WERI-Rb-1 (cell line): ENCODE data around the gene DCC.

Experiments
- DNase-seq: peaks from one replicate; pipeline ENCODE4 v3.0.0-alpha.2; 2020
- H3K27ac ChIP-seq: fragments of 250-450 bp; sonication (Bioruptor Pico); 2 replicates; pipeline ENCODE4 v1.5.1; 2020; ENCODE audit warnings: mild to moderate bottlenecking, moderate library complexity
- H3K27me3 ChIP-seq: fragments of 250-450 bp; sonication (Bioruptor Pico); 2 replicates; pipeline ENCODE4 v1.5.1; 2021; ENCODE audit warnings: mild to moderate bottlenecking, low read depth, moderate library complexity; ENCODE audit not compliant: insufficient read depth, severe bottlenecking
- H3K36me3 ChIP-seq: fragments of 250-450 bp; sonication (Bioruptor Pico); 2 replicates; pipeline ENCODE4 v1.5.1; 2020; ENCODE audit warnings: mild to moderate bottlenecking, moderate library complexity
- H3K4me3 ChIP-seq: 2 replicates; pipeline ENCODE4 v1.5.1; 2011; ENCODE audit warnings: low read depth, mild to moderate bottlenecking, control low read depth, low read length
- H3K9me3 ChIP-seq: fragments of 250-450 bp; sonication (Bioruptor Pico); 2 replicates; pipeline ENCODE4 v1.5.1; 2021; ENCODE audit warnings: mild to moderate bottlenecking, moderate library complexity; ENCODE audit not compliant: severe bottlenecking
- TF ChIP-seq, protein P1 (sequence below): IDR thresholded peaks from 2 replicates; pipeline ENCODE4 v1.5.1; 2011; ENCODE audit warnings: low read depth, mild to moderate bottlenecking, control low read depth, inconsistent platforms, low read length

Gene DCC

DNA sequence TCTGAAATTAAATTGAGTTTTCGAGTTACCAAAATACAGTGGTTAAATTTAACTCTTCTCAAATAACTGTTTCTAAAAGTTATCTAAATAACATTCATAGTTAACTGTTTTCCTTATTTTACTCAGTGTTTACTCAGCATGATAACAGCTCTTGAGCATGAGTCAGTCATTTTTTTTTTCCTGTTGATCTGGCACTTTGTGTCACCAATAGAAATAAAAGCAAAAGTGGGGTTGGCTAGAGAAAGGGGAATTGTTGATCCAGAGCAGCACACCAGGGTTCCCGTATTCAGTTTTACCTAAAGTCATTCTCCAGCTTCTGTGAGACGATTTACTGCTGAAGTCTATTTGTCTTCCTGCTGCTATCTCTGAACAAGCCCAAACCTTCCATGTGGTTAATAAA lies 851.6 kb downstream of the DCC start:
- Histone ChIP-seq H3K9me3 (no peaks in the 10 kb centered on the region), H3K27ac (no peak overlapping the region), H3K4me3 (no peak overlapping the region), H3K36me3 (no peaks in the 10 kb centered on the region), H3K27me3 (no peaks in the 10 kb centered on the region)
- TF ChIP-seq, protein P1, sequence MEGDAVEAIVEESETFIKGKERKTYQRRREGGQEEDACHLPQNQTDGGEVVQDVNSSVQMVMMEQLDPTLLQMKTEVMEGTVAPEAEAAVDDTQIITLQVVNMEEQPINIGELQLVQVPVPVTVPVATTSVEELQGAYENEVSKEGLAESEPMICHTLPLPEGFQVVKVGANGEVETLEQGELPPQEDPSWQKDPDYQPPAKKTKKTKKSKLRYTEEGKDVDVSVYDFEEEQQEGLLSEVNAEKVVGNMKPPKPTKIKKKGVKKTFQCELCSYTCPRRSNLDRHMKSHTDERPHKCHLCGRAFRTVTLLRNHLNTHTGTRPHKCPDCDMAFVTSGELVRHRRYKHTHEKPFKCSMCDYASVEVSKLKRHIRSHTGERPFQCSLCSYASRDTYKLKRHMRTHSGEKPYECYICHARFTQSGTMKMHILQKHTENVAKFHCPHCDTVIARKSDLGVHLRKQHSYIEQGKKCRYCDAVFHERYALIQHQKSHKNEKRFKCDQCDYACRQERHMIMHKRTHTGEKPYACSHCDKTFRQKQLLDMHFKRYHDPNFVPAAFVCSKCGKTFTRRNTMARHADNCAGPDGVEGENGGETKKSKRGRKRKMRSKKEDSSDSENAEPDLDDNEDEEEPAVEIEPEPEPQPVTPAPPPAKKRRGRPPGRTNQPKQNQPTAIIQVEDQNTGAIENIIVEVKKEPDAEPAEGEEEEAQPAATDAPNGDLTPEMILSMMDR = no peak
- DNase-seq = no peak

DNA sequence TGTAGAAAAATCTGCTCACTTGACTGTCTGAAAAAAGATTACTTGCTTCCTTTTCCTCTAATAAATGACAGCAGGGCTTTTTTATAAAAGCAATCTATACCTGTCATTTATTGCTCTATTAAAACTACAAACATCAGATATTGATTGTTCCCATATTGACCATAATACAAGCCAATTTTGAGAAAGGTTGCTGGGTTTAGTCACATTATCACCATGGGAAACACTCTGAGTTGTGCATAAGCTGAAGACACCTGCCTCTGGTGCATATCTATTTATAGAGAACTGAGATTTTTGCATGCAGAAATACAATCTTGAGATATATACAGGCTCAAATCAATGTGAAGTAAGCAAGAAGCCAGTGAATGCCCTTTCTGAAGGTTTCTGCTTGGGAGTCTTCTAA lies 853.9 kb downstream of the DCC start:
- DNase-seq = no peak
- no peak overlapping the region for H3K4me3 ChIP-seq
- no peaks in the 10 kb centered on the region for H3K36me3 ChIP-seq
- no peaks in the 10 kb centered on the region for H3K27me3 ChIP-seq
- no peaks in the 10 kb centered on the region for H3K9me3 ChIP-seq
- TF ChIP-seq, protein P1 = no peak
- no peak overlapping the region for H3K27ac ChIP-seq

DNA sequence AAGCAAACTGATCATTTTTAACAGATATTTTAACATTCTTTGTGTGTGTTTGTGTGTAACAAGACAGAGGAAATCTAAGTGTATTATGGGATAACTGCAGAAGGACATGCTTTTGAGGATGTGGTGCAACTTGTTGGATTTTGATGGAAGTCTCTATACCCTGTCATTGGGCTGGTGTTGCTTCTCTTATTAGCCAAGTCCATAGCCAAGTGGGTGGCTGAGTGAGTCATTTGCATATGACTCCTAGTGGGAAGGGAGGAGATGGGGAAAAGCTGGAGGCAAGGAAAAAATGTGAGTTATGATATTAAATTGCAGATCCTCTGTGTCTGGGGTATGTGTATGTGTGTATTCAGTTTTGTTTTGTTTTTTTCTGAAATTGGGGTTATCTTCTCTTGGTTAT lies 879.9 kb downstream of the DCC start:
- Histone ChIP-seq H3K27ac (no peak overlapping the region), H3K4me3 (no peak overlapping the region), H3K27me3 (no peaks in the 10 kb centered on the region), H3K9me3 (no peaks in the 10 kb centered on the region), H3K36me3 (no peaks in the 10 kb centered on the region)
- DNase-seq = no peak
- TF ChIP-seq, protein P1 = no peak

DNA sequence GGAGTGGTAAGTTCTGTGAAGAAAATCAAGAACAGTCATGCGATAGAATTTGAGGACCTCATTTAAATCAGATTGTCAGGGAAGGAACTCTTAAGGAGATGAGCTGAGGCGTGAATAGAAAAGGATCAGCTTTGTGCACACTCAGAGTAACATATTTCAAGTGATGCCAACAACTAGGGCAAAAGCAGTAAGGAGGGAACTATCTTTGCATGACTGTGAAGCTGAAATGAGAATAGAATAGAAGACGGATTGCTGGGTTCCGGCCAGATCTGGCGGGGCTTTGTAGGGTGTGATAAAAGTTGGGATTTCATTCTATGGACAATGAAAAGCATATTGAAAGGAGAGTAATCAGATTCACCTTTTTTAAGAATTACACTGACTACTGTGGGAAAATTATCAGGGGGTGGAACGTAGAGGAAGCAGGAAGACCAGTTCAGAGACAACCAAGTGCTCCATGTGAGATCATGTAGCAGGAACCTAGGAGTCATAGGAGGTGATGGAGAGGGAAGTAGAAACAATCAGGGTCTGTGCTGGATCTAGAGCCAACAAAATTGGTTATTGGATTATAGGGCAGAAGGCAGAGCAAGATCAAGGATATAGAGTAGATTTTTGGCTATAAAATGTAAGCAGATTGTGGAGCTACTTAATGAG lies 884.3 kb downstream of the DCC start:
- Histone ChIP-seq H3K4me3 (no peak overlapping the region), H3K27me3 (no peaks in the 10 kb centered on the region), H3K27ac (no peak overlapping the region), H3K36me3 (no peaks in the 10 kb centered on the region), H3K9me3 (no peaks in the 10 kb centered on the region)
- no peak for DNase-seq
- TF ChIP-seq, protein P1 = no peak

DNA sequence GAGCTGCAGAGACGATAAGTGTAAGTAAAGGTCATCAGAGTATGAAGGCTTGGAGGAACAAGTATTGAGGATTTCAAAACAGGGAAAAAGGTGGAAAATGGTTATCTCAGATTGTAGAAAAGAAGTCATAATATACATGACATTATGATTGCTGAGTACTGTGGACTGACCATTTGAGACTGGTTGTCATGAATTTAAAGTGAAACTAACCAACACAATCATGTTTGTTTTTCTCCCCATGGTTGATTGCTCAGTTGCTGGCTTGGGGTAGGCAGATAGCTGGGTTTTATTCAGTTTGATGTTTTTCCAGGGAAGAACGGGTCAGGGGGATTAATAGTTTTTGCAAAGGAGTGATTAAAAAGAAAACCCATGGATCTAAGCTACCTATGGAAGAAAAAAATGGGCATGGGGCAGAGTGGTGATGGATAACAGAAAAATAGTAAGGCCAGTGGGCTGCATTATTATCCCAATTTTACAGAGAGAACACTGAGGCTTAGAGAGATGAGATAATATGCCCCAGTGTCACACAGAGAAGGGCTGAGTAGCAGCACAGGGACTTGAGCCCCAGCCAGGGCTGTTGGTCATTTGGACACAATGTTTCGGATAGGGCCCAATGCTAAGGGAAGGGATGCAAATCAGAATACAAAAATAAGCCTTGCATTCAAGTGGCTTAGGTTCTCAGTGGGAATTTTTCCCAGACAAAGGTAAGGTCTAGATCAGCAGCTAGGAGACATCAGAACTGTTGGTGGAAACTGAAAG lies 885.7 kb downstream of the DCC start:
- no peak overlapping the region for H3K4me3 ChIP-seq
- TF ChIP-seq, protein P1 = no peak
- DNase-seq = no peak
- no peak overlapping the region for H3K27ac ChIP-seq
- H3K9me3 ChIP-seq = no peaks in the 10 kb centered on the region
- no peaks in the 10 kb centered on the region for H3K36me3 ChIP-seq
- H3K27me3 ChIP-seq = no peaks in the 10 kb centered on the region

DNA sequence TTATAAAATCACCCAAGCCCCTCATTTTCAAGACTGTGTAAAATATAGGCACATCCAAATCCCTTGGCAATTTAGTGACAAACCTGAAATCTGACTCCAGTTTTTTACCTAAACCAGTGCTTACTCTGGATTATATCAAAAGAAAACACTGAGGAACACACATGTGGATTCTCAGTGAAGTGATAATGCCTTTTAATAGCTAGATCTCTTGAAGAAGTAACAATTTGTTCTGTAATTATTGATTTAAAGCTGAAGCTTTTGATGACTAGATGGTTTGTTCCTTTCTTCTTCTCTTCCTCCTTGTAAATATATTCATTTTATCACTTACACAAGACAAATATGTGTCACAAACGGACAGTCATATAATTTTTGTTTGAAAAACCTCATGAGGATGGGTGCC lies 894.6 kb downstream of the DCC start:
- no peak for DNase-seq
- H3K36me3 ChIP-seq = no peaks in the 10 kb centered on the region
- H3K27ac ChIP-seq = no peak overlapping the region
- no peak overlapping the region for H3K4me3 ChIP-seq
- H3K27me3 ChIP-seq = no peaks in the 10 kb centered on the region
- TF ChIP-seq, protein P1 = no peak
- H3K9me3 ChIP-seq = no peaks in the 10 kb centered on the region
